Measurements from ENCODE around the gene PDE1C. TPM values are rescaled to one million over a fixed set of nuclear protein-coding genes. Genes with fewer than 3 reads are reported as not detected.

PDE1C gene
- polyA plus RNA-seq, 1 donor, result 3.0 TPM

DNA sequence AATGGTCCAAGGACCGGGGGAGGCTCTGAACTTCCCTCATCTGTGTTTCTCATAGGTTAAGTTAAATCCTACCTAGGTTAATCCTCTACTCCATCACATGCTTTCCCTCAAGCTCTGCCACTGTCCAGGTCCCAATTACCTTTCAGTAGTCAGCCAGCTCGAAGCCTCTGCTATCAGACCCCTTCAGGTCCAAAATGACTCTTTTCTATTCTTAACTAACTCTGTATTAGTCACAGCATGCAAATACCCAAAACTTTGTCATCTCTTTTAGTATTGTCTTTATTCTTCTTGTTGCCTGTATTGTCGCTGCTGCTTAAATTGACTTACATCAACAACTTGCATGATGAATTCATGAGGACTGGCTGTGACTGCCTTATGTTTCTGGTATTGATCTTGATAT lies 367.9 kb downstream of the PDE1C start:
- DNase-seq (ENCODE audit: low read depth), result no peak
